ENCODE measurements around the gene DCTD.
"Not testable (repeated sequence)": the region's sequence is repeated elsewhere in the genome, so short reads cannot be mapped to it uniquely, and the experiment has no call there.

DCTD gene

GRCh38 chr4:182920676-182921075, 3.5 kb upstream of the DCTD start:
- no peak for DNase-seq

GRCh38 chr4:182918791-182919302, 1.7 kb upstream of the DCTD start:
- DNase-seq: peak; percentile 20 to 62

- no peak for DNase-seq
Measured at GRCh38 chr4:182918044-182918607, 940 bp upstream of the DCTD start.

- DNase-seq: peak; percentile 22 to 24
Measured at GRCh38 chr4:182916483-182917181, 554 bp downstream of the DCTD start.

GRCh38 chr4:182914357-182914756, 2.8 kb downstream of the DCTD start:
- no peak for DNase-seq

- no peak for DNase-seq
Measured at GRCh38 chr4:182913621-182914020, 3.6 kb downstream of the DCTD start.

- no peak for DNase-seq
Measured at GRCh38 chr4:182913036-182913435, 4.2 kb downstream of the DCTD start.

- DNase-seq: no peak
Measured at GRCh38 chr4:182908124-182908523, 9.1 kb downstream of the DCTD start.

- no peak for DNase-seq
Measured at GRCh38 chr4:182907396-182907795, 9.8 kb downstream of the DCTD start.

- no peak for DNase-seq
Measured at GRCh38 chr4:182906786-182907185, 10.4 kb downstream of the DCTD start.

- no peak for DNase-seq
Measured at GRCh38 chr4:182905038-182905437, 12.1 kb downstream of the DCTD start.

- no peak for DNase-seq
Measured at GRCh38 chr4:182904211-182904761, 12.9 kb downstream of the DCTD start.

- DNase-seq: no peak
Measured at GRCh38 chr4:182903013-182903412, 14.2 kb downstream of the DCTD start.

- DNase-seq: no peak
Measured at GRCh38 chr4:182901337-182901736, 15.8 kb downstream of the DCTD start.

GRCh38 chr4:182900021-182900420, 17.2 kb downstream of the DCTD start:
- DNase-seq: not testable (repeated sequence)

- DNase-seq: no peak
Measured at GRCh38 chr4:182898479-182898799, 18.7 kb downstream of the DCTD start.

GRCh38 chr4:182897601-182898478, 19.3 kb downstream of the DCTD start:
- DNase-seq: no peak

- DNase-seq: no peak
Measured at GRCh38 chr4:182896421-182896820, 20.8 kb downstream of the DCTD start.

GRCh38 chr4:182895791-182896292, 21.3 kb downstream of the DCTD start:
- no peak for DNase-seq

GRCh38 chr4:182894681-182895275, 22.4 kb downstream of the DCTD start:
- DNase-seq: no peak

GRCh38 chr4:182893474-182894080, 23.6 kb downstream of the DCTD start:
- DNase-seq: no peak

GRCh38 chr4:182893047-182893446, 24.1 kb downstream of the DCTD start:
- DNase-seq: no peak

Data from CD4-positive, alpha-beta T cell treated with Interleukin-1 beta for 1 hour (primary cell).